ENCODE results near the gene GPSM1.

GPSM1 gene

GRCh38 chr9:136329636-136330405 is 2.5 kb downstream of the GPSM1 start:
- peaks cover 2% of the 10 kb centered on the region for H3K27me3 ChIP-seq (ENCODE audit: insufficient read depth, low read length)
- no peak overlapping the region for H2AFZ ChIP-seq (ENCODE audit: low read depth, low read length)
- no peaks in the 10 kb centered on the region for H3K9me3 ChIP-seq (ENCODE audit: low read length)
- peaks cover 34% of the 10 kb centered on the region for H3K4me1 ChIP-seq (ENCODE audit: insufficient read depth, low read length)
- H3K4me3 ChIP-seq (ENCODE audit: low read length): no peak overlapping the region
- H3K36me3 ChIP-seq (ENCODE audit: insufficient read depth, low read length): peaks cover 10% of the 10 kb centered on the region

- H3K4me3 ChIP-seq (ENCODE audit: low read length): no peak overlapping the region
- peaks cover 34% of the 10 kb centered on the region for H3K4me1 ChIP-seq (ENCODE audit: insufficient read depth, low read length)
- peaks cover 10% of the 10 kb centered on the region for H3K36me3 ChIP-seq (ENCODE audit: insufficient read depth, low read length)
These were observed 3.2 kb downstream of the GPSM1 start for GRCh38 chr9:136330406-136330990.

DNA sequence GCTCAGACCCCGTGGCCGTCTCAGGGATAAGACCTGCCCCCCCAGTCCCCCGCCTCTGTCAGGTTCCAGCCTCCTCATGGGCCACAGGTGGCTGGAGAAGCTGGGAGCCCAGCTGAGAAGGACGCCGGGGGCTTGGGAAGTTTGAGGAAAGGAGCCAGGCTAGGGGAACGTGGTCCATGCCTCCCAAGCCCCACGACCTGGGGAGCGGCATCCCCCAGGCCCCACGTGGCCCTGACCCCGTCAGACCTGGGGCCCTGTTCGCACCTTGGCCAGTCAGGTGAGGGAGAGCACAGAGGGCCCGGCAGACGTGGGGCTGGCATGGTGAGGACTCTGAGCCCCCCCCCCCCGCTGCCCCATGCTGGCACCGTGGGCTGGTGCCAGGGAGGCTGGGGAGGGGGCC is 3.7 kb downstream of the GPSM1 start:
- Histone ChIP-seq H3K9me3 (ENCODE audit: low read length) (no peaks in the 10 kb centered on the region), H3K4me1 (ENCODE audit: insufficient read depth, low read length) (peaks cover 29% of the 10 kb centered on the region), H3K36me3 (ENCODE audit: insufficient read depth, low read length) (peaks cover 14% of the 10 kb centered on the region), H2AFZ (ENCODE audit: low read depth, low read length) (no peak overlapping the region), H3K4me3 (ENCODE audit: low read length) (no peak overlapping the region), H3K27me3 (ENCODE audit: insufficient read depth, low read length) (no peaks in the 10 kb centered on the region)

More at GRCh38 chr9:136330406-136330990, 3.2 kb downstream of the GPSM1 start:
- Histone ChIP-seq H2AFZ (ENCODE audit: low read depth, low read length) (no peak overlapping the region), H3K9me3 (ENCODE audit: low read length) (no peaks in the 10 kb centered on the region), H3K27me3 (ENCODE audit: insufficient read depth, low read length) (peaks cover 2% of the 10 kb centered on the region)

DNA sequence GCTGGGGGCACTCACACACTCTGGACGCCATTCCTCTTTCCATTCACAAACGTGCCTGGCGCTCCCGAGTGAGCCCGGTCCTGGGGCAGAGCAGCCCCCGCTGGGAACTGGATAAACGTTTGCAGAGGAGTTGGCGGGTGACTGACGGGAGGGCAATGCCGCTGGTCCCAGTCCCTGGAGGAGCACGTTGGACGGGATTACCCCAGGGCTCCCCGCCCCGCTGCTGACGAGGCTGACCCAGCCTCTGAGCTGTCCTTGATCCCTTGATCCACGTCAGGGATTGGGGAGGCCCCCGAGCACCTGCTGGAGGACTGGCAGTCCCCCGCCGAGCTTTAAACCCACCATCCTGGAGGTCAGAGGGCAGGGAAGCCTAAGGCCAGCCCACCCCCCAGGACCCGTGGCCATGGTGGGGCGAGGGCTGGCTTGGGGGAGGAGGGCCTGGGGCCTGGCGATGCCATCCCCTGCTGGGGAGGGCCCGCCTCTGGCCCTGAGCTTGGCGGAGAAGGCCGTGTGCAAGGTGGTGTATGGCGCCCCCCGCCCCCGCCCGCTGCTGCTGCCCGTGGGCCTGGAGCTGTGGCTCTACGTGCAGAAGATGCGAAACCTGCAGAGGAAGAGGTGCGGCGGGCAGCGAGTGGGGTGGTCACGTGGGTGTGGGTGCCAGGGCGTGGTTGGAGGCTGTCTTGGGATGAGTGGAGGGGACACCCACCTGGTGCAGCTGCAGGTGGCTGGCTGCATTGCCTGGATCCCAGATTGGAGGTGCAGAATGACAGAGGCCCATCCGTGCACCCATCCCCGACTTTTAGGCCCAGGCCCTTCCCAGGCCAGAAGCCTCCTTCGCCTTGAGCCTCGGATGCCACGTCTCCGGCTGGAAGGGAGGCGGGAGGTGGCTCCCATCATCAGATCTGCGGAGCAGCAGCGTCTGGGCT is 4.5 kb downstream of the GPSM1 start:
- H3K4me3 ChIP-seq (ENCODE audit: low read length): no peak overlapping the region
- H3K36me3 ChIP-seq (ENCODE audit: insufficient read depth, low read length): peaks cover 22% of the 10 kb centered on the region
- no peaks in the 10 kb centered on the region for H3K9me3 ChIP-seq (ENCODE audit: low read length)
- no peak overlapping the region for H2AFZ ChIP-seq (ENCODE audit: low read depth, low read length)
- no peaks in the 10 kb centered on the region for H3K27me3 ChIP-seq (ENCODE audit: insufficient read depth, low read length)
- peaks cover 21% of the 10 kb centered on the region for H3K4me1 ChIP-seq (ENCODE audit: insufficient read depth, low read length)

GRCh38 chr9:136332482-136332983 is 5.2 kb downstream of the GPSM1 start:
- no peak overlapping the region for H3K4me3 ChIP-seq (ENCODE audit: low read length)
- peaks cover 29% of the 10 kb centered on the region for H3K36me3 ChIP-seq (ENCODE audit: insufficient read depth, low read length)
- no peak overlapping the region for H2AFZ ChIP-seq (ENCODE audit: low read depth, low read length)
- peaks cover 18% of the 10 kb centered on the region for H3K4me1 ChIP-seq (ENCODE audit: insufficient read depth, low read length)
- H3K9me3 ChIP-seq (ENCODE audit: low read length): no peaks in the 10 kb centered on the region
- no peaks in the 10 kb centered on the region for H3K27me3 ChIP-seq (ENCODE audit: insufficient read depth, low read length)

- Histone ChIP-seq H3K27me3 (ENCODE audit: insufficient read depth, low read length) (no peaks in the 10 kb centered on the region), H3K4me1 (ENCODE audit: insufficient read depth, low read length) (peaks cover 16% of the 10 kb centered on the region), H3K9me3 (ENCODE audit: low read length) (no peaks in the 10 kb centered on the region), H3K4me3 (ENCODE audit: low read length) (no peak overlapping the region), H2AFZ (ENCODE audit: low read depth, low read length) (no peak overlapping the region), H3K36me3 (ENCODE audit: insufficient read depth, low read length) (peaks cover 33% of the 10 kb centered on the region)
These were observed 5.7 kb downstream of the GPSM1 start for GRCh38 chr9:136333045-136333444.

- H3K4me1 ChIP-seq (ENCODE audit: insufficient read depth, low read length): peaks cover 11% of the 10 kb centered on the region
- peaks cover 37% of the 10 kb centered on the region for H3K36me3 ChIP-seq (ENCODE audit: insufficient read depth, low read length)
- no peak overlapping the region for H2AFZ ChIP-seq (ENCODE audit: low read depth, low read length)
- H3K27me3 ChIP-seq (ENCODE audit: insufficient read depth, low read length): no peaks in the 10 kb centered on the region
- no peaks in the 10 kb centered on the region for H3K9me3 ChIP-seq (ENCODE audit: low read length)
- H3K4me3 ChIP-seq (ENCODE audit: low read length): no peak overlapping the region
These were observed 6.1 kb downstream of the GPSM1 start for GRCh38 chr9:136333486-136333885.

DNA sequence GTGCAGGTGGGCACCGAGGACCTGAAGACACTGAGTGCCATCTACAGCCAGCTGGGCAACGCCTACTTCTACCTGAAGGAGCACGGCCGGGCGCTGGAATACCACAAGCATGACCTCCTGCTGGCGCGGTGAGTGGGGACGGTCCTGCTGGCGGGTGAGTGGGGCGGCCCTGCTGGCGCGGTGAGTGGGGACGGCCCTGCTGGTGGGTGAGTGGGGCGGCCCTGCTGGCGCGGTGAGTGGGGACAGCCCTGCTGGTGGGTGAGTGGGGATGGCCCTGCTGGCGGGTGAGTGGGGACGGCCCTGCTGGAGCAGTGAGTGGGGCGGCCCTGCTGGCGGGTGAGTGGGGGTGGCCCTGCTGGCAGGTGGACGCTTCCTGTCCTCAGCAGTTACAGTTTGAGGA is 7.2 kb downstream of the GPSM1 start:
- Histone ChIP-seq H3K4me1 (ENCODE audit: insufficient read depth, low read length) (peaks cover under 1% of the 10 kb centered on the region), H2AFZ (ENCODE audit: low read depth, low read length) (no peak overlapping the region), H3K9me3 (ENCODE audit: low read length) (no peaks in the 10 kb centered on the region), H3K27me3 (ENCODE audit: insufficient read depth, low read length) (no peaks in the 10 kb centered on the region), H3K4me3 (ENCODE audit: low read length) (no peak overlapping the region), H3K36me3 (ENCODE audit: insufficient read depth, low read length) (peaks cover 42% of the 10 kb centered on the region)

GRCh38 chr9:136335296-136336155 is 8.2 kb downstream of the GPSM1 start:
- Histone ChIP-seq H3K4me1 (ENCODE audit: insufficient read depth, low read length) (no peaks in the 10 kb centered on the region), H3K36me3 (ENCODE audit: insufficient read depth, low read length) (peaks cover 50% of the 10 kb centered on the region), H3K27me3 (ENCODE audit: insufficient read depth, low read length) (no peaks in the 10 kb centered on the region), H3K9me3 (ENCODE audit: low read length) (no peaks in the 10 kb centered on the region), H3K4me3 (ENCODE audit: low read length) (no peak overlapping the region), H2AFZ (ENCODE audit: low read depth, low read length) (no peak overlapping the region)

DNA sequence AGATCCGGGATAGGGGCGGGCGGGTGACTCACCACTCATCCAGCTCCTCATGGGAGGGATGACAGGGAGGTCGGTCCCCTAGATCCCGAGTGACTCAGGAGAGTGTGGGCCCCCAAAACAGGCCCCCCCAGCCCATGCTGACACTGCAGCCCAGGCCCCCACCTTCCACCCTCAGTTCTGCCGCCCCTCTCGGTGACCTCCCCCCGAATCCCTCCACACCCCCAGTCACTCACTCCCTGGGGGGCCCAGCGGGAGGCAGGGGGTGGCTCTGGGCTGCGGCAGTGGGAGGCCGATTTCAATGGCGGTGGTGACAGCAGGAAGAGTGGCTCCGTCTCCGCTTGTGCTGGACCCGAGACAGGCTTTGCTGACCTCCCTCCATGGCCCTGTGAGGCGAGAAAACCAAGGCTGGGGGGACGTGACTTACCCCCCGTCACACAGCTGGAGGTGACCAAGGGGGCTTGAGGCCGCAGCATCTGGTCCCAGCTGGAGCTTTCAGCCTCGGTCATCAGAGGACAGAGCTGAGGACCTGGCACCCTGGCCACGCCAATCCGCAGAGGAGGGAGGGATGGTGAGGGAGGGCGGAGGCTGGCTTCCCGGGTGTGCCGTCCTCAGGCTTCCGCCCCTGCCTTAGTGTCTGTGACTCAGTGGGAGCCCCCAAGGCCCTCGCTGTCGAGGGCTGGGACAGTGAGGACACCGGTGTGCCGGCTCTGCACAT is 9.0 kb downstream of the GPSM1 start:
- Histone ChIP-seq H3K27me3 (ENCODE audit: insufficient read depth, low read length) (no peaks in the 10 kb centered on the region), H3K4me1 (ENCODE audit: insufficient read depth, low read length) (no peaks in the 10 kb centered on the region), H3K36me3 (ENCODE audit: insufficient read depth, low read length) (peaks cover 56% of the 10 kb centered on the region), H2AFZ (ENCODE audit: low read depth, low read length) (no peak overlapping the region), H3K4me3 (ENCODE audit: low read length) (no peak overlapping the region), H3K9me3 (ENCODE audit: low read length) (no peaks in the 10 kb centered on the region)

DNA sequence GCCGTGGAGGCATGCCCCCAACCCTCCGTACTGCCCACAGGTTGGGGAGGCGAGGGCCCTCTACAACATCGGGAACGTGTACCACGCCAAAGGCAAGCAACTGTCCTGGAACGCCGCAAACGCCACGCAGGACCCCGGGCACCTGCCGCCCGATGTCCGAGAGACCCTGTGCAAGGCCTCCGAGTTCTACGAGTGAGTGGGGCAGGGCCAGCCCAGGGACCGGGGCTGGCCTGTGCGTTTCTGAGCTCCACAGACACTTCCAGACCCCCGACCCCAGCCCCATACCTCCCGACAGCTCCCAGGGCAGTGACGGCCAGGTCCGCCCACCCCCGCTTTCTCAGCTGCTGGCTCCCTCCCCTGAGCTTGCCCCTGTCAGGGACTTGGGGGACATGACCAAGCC is 9.5 kb downstream of the GPSM1 start:
- H3K4me1 ChIP-seq (ENCODE audit: insufficient read depth, low read length): no peaks in the 10 kb centered on the region
- H3K27me3 ChIP-seq (ENCODE audit: insufficient read depth, low read length): no peaks in the 10 kb centered on the region
- peaks cover 60% of the 10 kb centered on the region for H3K36me3 ChIP-seq (ENCODE audit: insufficient read depth, low read length)
- H3K4me3 ChIP-seq (ENCODE audit: low read length): no peak overlapping the region
- H2AFZ ChIP-seq (ENCODE audit: low read depth, low read length): no peak overlapping the region
- no peaks in the 10 kb centered on the region for H3K9me3 ChIP-seq (ENCODE audit: low read length)
